Measurements from ENCODE around the gene ZMYM4. TPM values are rescaled to one million over a fixed set of nuclear protein-coding genes. Genes with fewer than 3 reads are reported as not detected.

The ZMYM4 gene
- total and polyA plus RNA-seq, 10 of the 15 experiments (the other 5 are each of a cell fraction or from before 2014, with no cell fraction given), result 8.0 to 37.0 (median 28.1) TPM

DNA sequence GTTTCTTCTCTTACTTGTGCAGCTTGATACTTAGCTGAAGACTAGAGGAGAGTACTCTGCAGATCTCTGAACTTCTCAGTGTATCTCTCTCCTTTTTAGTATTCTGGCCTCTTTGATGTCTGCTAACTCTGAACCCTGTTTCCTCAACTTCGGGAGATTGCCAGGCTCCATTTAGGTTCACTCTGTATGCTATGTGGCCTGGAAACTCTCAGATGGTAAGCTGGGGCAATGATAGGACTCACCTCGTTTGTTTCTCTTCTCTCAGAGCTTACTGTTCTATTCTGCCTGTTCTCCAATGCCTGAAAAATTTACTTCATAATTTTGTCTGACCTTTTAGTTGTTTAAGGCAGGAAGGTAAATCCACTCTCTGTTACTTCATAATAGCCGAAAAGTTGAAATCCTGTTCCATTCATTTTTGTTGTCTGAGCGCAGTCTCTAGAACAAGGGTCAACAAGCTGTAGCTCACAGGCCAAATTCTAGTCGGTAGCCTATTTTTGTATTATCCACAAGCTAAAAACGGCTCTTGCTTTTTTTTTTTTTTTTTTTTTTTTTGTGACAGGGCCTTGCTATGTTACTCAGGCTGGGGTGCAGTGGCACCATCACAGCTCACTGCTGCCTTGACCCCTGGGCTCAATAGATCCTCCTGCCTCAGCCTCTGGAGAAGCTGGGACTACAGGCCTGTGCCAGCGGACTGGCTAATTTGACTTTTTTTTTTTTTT lies 33.3 kb downstream of the ZMYM4 start:
- TF ChIP-seq ZNF384 (IDR thresholded peaks at IDR 0.05; ENCODE audit: borderline replicate concordance, low read depth, low read length) (no peak), ETV6 (conservative IDR thresholded peaks at IDR 0.05 in 1 of 2, IDR thresholded peaks at IDR 0.05 in 1 of 2; ENCODE audit: borderline replicate concordance in 1 of 2, low read depth in 1 of 2) (no peak), GABPA (IDR thresholded peaks at IDR 0.05; ENCODE audit: low read depth) (no peak), BRCA1 (IDR thresholded peaks at IDR 0.05; ENCODE audit: low read depth, low read length) (no peak), HDGF (IDR thresholded peaks at IDR 0.05) (no peak), MYC (IDR thresholded peaks at IDR 0.05; ENCODE audit: insufficient read depth, insufficient read length, insufficient replicate concordance, low read length, severe bottlenecking) (no peak), RUNX3 (IDR thresholded peaks at IDR 0.05; ENCODE audit: low read length) (no peak), JUNB (IDR thresholded peaks at IDR 0.05) (no peak), TBL1XR1 (IDR thresholded peaks at IDR 0.05; ENCODE audit: low read depth, low read length) (no peak), ZNF24 (IDR thresholded peaks at IDR 0.05) (no peak), PAX8 (IDR thresholded peaks at IDR 0.05) (no peak), ZNF274 (IDR thresholded peaks at IDR 0.05; ENCODE audit: insufficient read depth, insufficient read length) (no peak), MTA2 (IDR thresholded peaks at IDR 0.05; ENCODE audit: low read depth) (no peak), ZSCAN29 (IDR thresholded peaks at IDR 0.05) (no peak)
- TF ChIP-seq, protein P1, sequence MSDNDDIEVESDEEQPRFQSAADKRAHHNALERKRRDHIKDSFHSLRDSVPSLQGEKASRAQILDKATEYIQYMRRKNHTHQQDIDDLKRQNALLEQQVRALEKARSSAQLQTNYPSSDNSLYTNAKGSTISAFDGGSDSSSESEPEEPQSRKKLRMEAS (IDR thresholded peaks at IDR 0.05; ENCODE audit: low read depth, low read length), result no peak
- TF ChIP-seq, protein P2, sequence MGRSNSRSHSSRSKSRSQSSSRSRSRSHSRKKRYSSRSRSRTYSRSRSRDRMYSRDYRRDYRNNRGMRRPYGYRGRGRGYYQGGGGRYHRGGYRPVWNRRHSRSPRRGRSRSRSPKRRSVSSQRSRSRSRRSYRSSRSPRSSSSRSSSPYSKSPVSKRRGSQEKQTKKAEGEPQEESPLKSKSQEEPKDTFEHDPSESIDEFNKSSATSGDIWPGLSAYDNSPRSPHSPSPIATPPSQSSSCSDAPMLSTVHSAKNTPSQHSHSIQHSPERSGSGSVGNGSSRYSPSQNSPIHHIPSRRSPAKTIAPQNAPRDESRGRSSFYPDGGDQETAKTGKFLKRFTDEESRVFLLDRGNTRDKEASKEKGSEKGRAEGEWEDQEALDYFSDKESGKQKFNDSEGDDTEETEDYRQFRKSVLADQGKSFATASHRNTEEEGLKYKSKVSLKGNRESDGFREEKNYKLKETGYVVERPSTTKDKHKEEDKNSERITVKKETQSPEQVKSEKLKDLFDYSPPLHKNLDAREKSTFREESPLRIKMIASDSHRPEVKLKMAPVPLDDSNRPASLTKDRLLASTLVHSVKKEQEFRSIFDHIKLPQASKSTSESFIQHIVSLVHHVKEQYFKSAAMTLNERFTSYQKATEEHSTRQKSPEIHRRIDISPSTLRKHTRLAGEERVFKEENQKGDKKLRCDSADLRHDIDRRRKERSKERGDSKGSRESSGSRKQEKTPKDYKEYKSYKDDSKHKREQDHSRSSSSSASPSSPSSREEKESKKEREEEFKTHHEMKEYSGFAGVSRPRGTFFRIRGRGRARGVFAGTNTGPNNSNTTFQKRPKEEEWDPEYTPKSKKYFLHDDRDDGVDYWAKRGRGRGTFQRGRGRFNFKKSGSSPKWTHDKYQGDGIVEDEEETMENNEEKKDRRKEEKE (IDR thresholded peaks at IDR 0.05), result no peak
- TF ChIP-seq, protein P3, sequence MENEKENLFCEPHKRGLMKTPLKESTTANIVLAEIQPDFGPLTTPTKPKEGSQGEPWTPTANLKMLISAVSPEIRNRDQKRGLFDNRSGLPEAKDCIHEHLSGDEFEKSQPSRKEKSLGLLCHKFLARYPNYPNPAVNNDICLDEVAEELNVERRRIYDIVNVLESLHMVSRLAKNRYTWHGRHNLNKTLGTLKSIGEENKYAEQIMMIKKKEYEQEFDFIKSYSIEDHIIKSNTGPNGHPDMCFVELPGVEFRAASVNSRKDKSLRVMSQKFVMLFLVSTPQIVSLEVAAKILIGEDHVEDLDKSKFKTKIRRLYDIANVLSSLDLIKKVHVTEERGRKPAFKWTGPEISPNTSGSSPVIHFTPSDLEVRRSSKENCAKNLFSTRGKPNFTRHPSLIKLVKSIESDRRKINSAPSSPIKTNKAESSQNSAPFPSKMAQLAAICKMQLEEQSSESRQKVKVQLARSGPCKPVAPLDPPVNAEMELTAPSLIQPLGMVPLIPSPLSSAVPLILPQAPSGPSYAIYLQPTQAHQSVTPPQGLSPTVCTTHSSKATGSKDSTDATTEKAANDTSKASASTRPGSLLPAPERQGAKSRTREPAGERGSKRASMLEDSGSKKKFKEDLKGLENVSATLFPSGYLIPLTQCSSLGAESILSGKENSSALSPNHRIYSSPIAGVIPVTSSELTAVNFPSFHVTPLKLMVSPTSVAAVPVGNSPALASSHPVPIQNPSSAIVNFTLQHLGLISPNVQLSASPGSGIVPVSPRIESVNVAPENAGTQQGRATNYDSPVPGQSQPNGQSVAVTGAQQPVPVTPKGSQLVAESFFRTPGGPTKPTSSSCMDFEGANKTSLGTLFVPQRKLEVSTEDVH (IDR thresholded peaks at IDR 0.05; ENCODE audit: low read depth, partially characterized antibody), result no peak
- Histone ChIP-seq H3K9ac (ENCODE audit: control insufficient read depth, insufficient read depth, low read length) (no peak overlapping the region), H2AFZ (ENCODE audit: control insufficient read depth, low read depth, low read length) (no peak overlapping the region), H3K9me3 (replicated peaks; ENCODE audit: control insufficient read depth, insufficient read depth, low read length) (no peaks in the 10 kb centered on the region), H3K27me3 (replicated peaks in 1 of 2; ENCODE audit: control insufficient read depth in 2 of 2, insufficient read depth in 2 of 2, low read length in 1 of 2) (no peaks in the 10 kb centered on the region), H3K4me1 (ENCODE audit: control insufficient read depth, insufficient read depth, low read length) (peaks cover 18% of the 10 kb centered on the region), H3K4me3 (no peak overlapping the region), H3K36me3 (ENCODE audit: control insufficient read depth in 2 of 2, insufficient read depth in 2 of 2, low read length in 1 of 2) (no peaks in the 10 kb centered on the region; a peak in 1 of 4 replicates), H3K4me2 (ENCODE audit: control insufficient read depth, insufficient read depth) (no peak overlapping the region), H4K20me1 (ENCODE audit: control insufficient read depth, insufficient read depth) (no peaks in the 10 kb centered on the region), H3K79me2 (ENCODE audit: control insufficient read depth, insufficient read depth, low read length) (no peaks in the 10 kb centered on the region; the same call in 1 of the 2 replicates), H3K27ac (ENCODE audit: control insufficient read depth, insufficient read depth) (no peak overlapping the region)
- WGBS (ENCODE audit: insufficient coverage, insufficient replicate concordance, low lambda C conversion rate, missing lambda C conversion rate), result 52% methylated on average over 7 of the region's 7 CpGs
- in situ Hi-C loops (cut with MboI), result no loop called here
- no TSS peak for BruUV-seq (replicated peaks)
- ChIA-PET RAD21 (ENCODE audit: unreplicated experiment) (interaction anchor here (1.3 kb wide), 2 partner anchors 100 to 109 kb away, joined by 4 to 6 read pairs; partner anchors contain the start of gene SFPQ), SMC1A (ENCODE audit: uncharacterized antibody, unreplicated experiment) (interaction anchor here (1.1 to 5.1 kb wide), 3 partner anchors 10 to 100 kb away, joined by 3 to 32 read pairs (median 3); no protein-coding TSS in a partner anchor), CTCF (interaction anchor here (0.5 to 5.8 kb wide), 6 partner anchors 10 to 435 kb away, joined by 3 to 49 read pairs (median 3); no protein-coding TSS in a partner anchor), POLR2A (interaction anchor here (0.6 to 0.7 kb wide), 3 partner anchors 9 to 141 kb away, joined by 3 to 7 read pairs (median 4); no protein-coding TSS in a partner anchor)
- no peak for ATAC-seq
- FAIRE-seq, result no peak
- DNase-seq (ENCODE audit: low read depth, low spot score), result no peak
- intact Hi-C loops (cut with micrococcal nuclease; ENCODE audit: unreplicated experiment), result no loop called here

Measured in GM12878 (cell line).